ENCODE results near the gene REG3G. TPM values are rescaled to one million over a fixed set of nuclear protein-coding genes. Genes with fewer than 3 reads are reported as not detected.

Gene REG3G
- total RNA-seq, 4 donors from 2014 or later: not detected

GRCh38 chr2:78980871-78981270 is 44.6 kb upstream of the REG3G start:
- no peaks in the 10 kb centered on the region for H3K4me1 ChIP-seq
- no peak for DNase-seq (ENCODE audit: low spot score in 2 of 2)
- WGBS, 2 donors: 59 to 61% methylated on average over 4 of the region's 4 CpGs

GRCh38 chr2:78982638-78983330 is 42.7 kb upstream of the REG3G start:
- no peaks in the 10 kb centered on the region for H3K36me3 ChIP-seq
- 44 to 47% methylated on average over 4 of the region's 4 CpGs for WGBS, 2 donors
- DNase-seq (ENCODE audit: low spot score in 2 of 2): no peak
- no peak overlapping the region for H3K27ac ChIP-seq
- no peak for TF ChIP-seq CTCF (IDR thresholded peaks at IDR 0.05)
- TF ChIP-seq EP300 (IDR thresholded peaks at IDR 0.05): no peak
- TF ChIP-seq POLR2A (IDR thresholded peaks at IDR 0.05): no peak
- no peaks in the 10 kb centered on the region for H3K9me3 ChIP-seq
- no peak overlapping the region for H3K4me3 ChIP-seq
- H3K4me1 ChIP-seq: no peaks in the 10 kb centered on the region
- no peaks in the 10 kb centered on the region for H3K27me3 ChIP-seq

More at GRCh38 chr2:78980871-78981270, 44.6 kb upstream of the REG3G start:
- Histone ChIP-seq H3K27ac (no peak overlapping the region), H3K4me3 (no peak overlapping the region), H3K9me3 (no peaks in the 10 kb centered on the region), H3K27me3 (no peaks in the 10 kb centered on the region), H3K36me3 (no peaks in the 10 kb centered on the region)
- no peak for TF ChIP-seq POLR2A (IDR thresholded peaks at IDR 0.05)
- no peak for TF ChIP-seq CTCF (IDR thresholded peaks at IDR 0.05)
- no peak for TF ChIP-seq EP300 (IDR thresholded peaks at IDR 0.05)

- no peak overlapping the region for H3K4me3 ChIP-seq
- H3K36me3 ChIP-seq: no peaks in the 10 kb centered on the region
- H3K9me3 ChIP-seq: no peaks in the 10 kb centered on the region
- TF ChIP-seq CTCF (IDR thresholded peaks at IDR 0.05): no peak
- no peak for TF ChIP-seq EP300 (IDR thresholded peaks at IDR 0.05)
- no peak for TF ChIP-seq POLR2A (IDR thresholded peaks at IDR 0.05)
- 82 to 90% methylated on average over 7 of the region's 7 CpGs for WGBS, 2 donors
- H3K27ac ChIP-seq: no peak overlapping the region
- no peaks in the 10 kb centered on the region for H3K4me1 ChIP-seq
- no peaks in the 10 kb centered on the region for H3K27me3 ChIP-seq
- DNase-seq (ENCODE audit: low spot score in 2 of 2): no peak
Measured at GRCh38 chr2:78984386-78984785, 41.1 kb upstream of the REG3G start.

- Histone ChIP-seq H3K27me3 (no peaks in the 10 kb centered on the region), H3K4me1 (no peaks in the 10 kb centered on the region), H3K4me3 (no peak overlapping the region), H3K9me3 (no peaks in the 10 kb centered on the region), H3K36me3 (no peaks in the 10 kb centered on the region), H3K27ac (no peak overlapping the region)
- DNase-seq (ENCODE audit: low spot score in 2 of 2): no peak
- WGBS, 2 donors: 79 to 97% methylated on average over 1 of the region's 1 CpG
- no peak for TF ChIP-seq POLR2A (IDR thresholded peaks at IDR 0.05)
- TF ChIP-seq EP300 (IDR thresholded peaks at IDR 0.05): no peak
- no peak for TF ChIP-seq CTCF (IDR thresholded peaks at IDR 0.05)
Measured at GRCh38 chr2:78985558-78985957, 39.9 kb upstream of the REG3G start.

GRCh38 chr2:78989051-78989450 is 36.5 kb upstream of the REG3G start:
- no peak for DNase-seq (ENCODE audit: low spot score in 2 of 2)
- Histone ChIP-seq H3K4me1 (peaks cover 0 to 12% (median 0%) of the 10 kb centered on the region in 4 donors), H3K4me3 (no peak overlapping the region), H3K36me3 (no peaks in the 10 kb centered on the region), H3K9me3 (no peaks in the 10 kb centered on the region), H3K27me3 (peaks cover 0 to 28% of the 10 kb centered on the region in 2 donors), H3K27ac (no peak overlapping the region)
- TF ChIP-seq CTCF (IDR thresholded peaks at IDR 0.05) (no peak), POLR2A (IDR thresholded peaks at IDR 0.05) (no peak), EP300 (IDR thresholded peaks at IDR 0.05) (no peak)
- WGBS, 2 donors: 26 to 41% methylated on average over 2 of the region's 2 CpGs

All from tibial nerve (tissue), 4 donors.